DND-41 (cell line): ENCODE measurements around the gene NUDT3.

ENCODE experiments used
- ATAC-seq: fragments of 200-7000 bp; cut with Tn5 transposase; 3 replicates; pipeline ENCODE4 v1.9.1; 2021; ENCODE audit warnings: low read depth; ENCODE audit not compliant: insufficient read depth
- DNase-seq: peaks from one replicate; pipeline ENCODE4 v3.0.0-alpha.2; 2020
- H2AFZ ChIP-seq: 2 replicates; pipeline ENCODE4 v1.6.0; 2012; ENCODE audit warnings: low read depth, low read length
- H3K27ac ChIP-seq: 2 replicates; pipeline ENCODE4 v1.5.1; 2012; ENCODE audit warnings: low read length, inconsistent platforms
- H3K27me3 ChIP-seq: fragments of 200-600 bp; sonication (generic); 2 replicates; pipeline ENCODE4 v1.6.0; 2012; ENCODE audit warnings: low read length, mild to moderate bottlenecking, inconsistent platforms; ENCODE audit not compliant: insufficient read depth, poor library complexity
- H3K36me3 ChIP-seq: 2 replicates; pipeline ENCODE4 v1.5.1; 2012; ENCODE audit warnings: low read length, inconsistent platforms; ENCODE audit not compliant: insufficient read depth
- H3K4me1 ChIP-seq: 2 replicates; pipeline ENCODE4 v1.5.1; 2012; ENCODE audit warnings: mild to moderate bottlenecking, low read length; ENCODE audit not compliant: insufficient read depth
- H3K4me2 ChIP-seq: 2 replicates; pipeline ENCODE4 v1.6.0; 2012; ENCODE audit warnings: mild to moderate bottlenecking, moderate library complexity, low read length, inconsistent platforms; ENCODE audit not compliant: insufficient read depth
- H3K4me3 ChIP-seq, 2 experiments: fragments of 200-600 bp in 1 of 2; shearing (Covaris generic) in 1 of 2; 2 replicates each; pipeline ENCODE4 v1.5.1; 2012 to 2016; ENCODE audit warnings: inconsistent platforms in 2 of 2, low read length in 2 of 2, mild to moderate bottlenecking in 2 of 2, low read depth in 1 of 2, moderate library complexity in 1 of 2
- H3K79me2 ChIP-seq: 2 replicates; pipeline ENCODE4 v1.6.0; 2012; ENCODE audit warnings: low read length, inconsistent platforms; ENCODE audit not compliant: insufficient read depth
- H3K9ac ChIP-seq: 2 replicates; pipeline ENCODE4 v1.6.0; 2012; ENCODE audit warnings: low read depth, mild to moderate bottlenecking, inconsistent platforms, low read length, moderate library complexity
- H3K9me3 ChIP-seq: 2 replicates; pipeline ENCODE4 v1.5.1; 2012; ENCODE audit warnings: low read length, moderate library complexity, mild to moderate bottlenecking, inconsistent platforms; ENCODE audit not compliant: insufficient read depth, severe bottlenecking
- H4K20me1 ChIP-seq: 2 replicates; pipeline ENCODE4 v1.6.0; 2012; ENCODE audit warnings: low read length; ENCODE audit not compliant: insufficient read depth
- CTCF ChIP-seq: IDR thresholded peaks from 2 replicates; pipeline ENCODE4 v1.5.1; 2012; ENCODE audit warnings: borderline replicate concordance, low read length, moderate library complexity, mild to moderate bottlenecking; ENCODE audit not compliant: poor library complexity, severe bottlenecking; ENCODE audit errors: extremely low read depth
- EZH2 ChIP-seq: IDR thresholded peaks from 3 replicates; pipeline ENCODE4 v1.6.1; 2012; ENCODE audit warnings: borderline replicate concordance, low read depth, mild to moderate bottlenecking, moderate library complexity, low read length, inconsistent platforms; ENCODE audit not compliant: severe bottlenecking

NUDT3 gene

GRCh38 chr6:34340394-34340793 is 52.1 kb downstream of the NUDT3 start:
- DNase-seq (no peak), ATAC-seq (no peak)
- Histone ChIP-seq H3K27me3 (no peaks in the 10 kb centered on the region), H3K27ac (no peak overlapping the region), H3K9ac (no peak overlapping the region), H3K36me3 (peaks cover 24% of the 10 kb centered on the region), H3K4me1 (peaks cover 7% of the 10 kb centered on the region; the same call in 1 of the 2 replicates), H3K9me3 (no peaks in the 10 kb centered on the region), H3K79me2 (peaks cover 74% of the 10 kb centered on the region), H3K4me2 (no peak overlapping the region), H3K4me3 (no peak overlapping the region), H2AFZ (no peak overlapping the region), H4K20me1 (peaks cover 34% of the 10 kb centered on the region; the same call in 1 of the 2 replicates)
- no peak for TF ChIP-seq CTCF
- no peak for TF ChIP-seq EZH2

- peaks cover 26% of the 10 kb centered on the region for H3K36me3 ChIP-seq
- ATAC-seq (no peak), DNase-seq (no peak)
- no peaks in the 10 kb centered on the region for H3K9me3 ChIP-seq
- H3K27me3 ChIP-seq = no peaks in the 10 kb centered on the region
- no peak overlapping the region for H3K9ac ChIP-seq
- H3K79me2 ChIP-seq = peaks cover 72% of the 10 kb centered on the region
- peaks cover 7% of the 10 kb centered on the region; the same call in 1 of the 2 replicates for H3K4me1 ChIP-seq
- H3K4me3 ChIP-seq = no peak overlapping the region
- peaks cover 34% of the 10 kb centered on the region; the same call in 1 of the 2 replicates for H4K20me1 ChIP-seq
- H2AFZ ChIP-seq = no peak overlapping the region
- H3K27ac ChIP-seq = no peak overlapping the region
- no peak overlapping the region for H3K4me2 ChIP-seq
- TF ChIP-seq CTCF = no peak
- no peak for TF ChIP-seq EZH2
Observed at GRCh38 chr6:34339971-34340370, 52.5 kb downstream of the NUDT3 start.

GRCh38 chr6:34339432-34339831 is 53.0 kb downstream of the NUDT3 start:
- H3K36me3 ChIP-seq = peaks cover 31% of the 10 kb centered on the region
- peaks cover 34% of the 10 kb centered on the region; the same call in 1 of the 2 replicates for H4K20me1 ChIP-seq
- peaks cover 73% of the 10 kb centered on the region for H3K79me2 ChIP-seq
- no peak overlapping the region for H2AFZ ChIP-seq
- H3K27ac ChIP-seq = no peak overlapping the region
- no peak overlapping the region for H3K4me2 ChIP-seq
- H3K4me3 ChIP-seq = no peak overlapping the region
- TF ChIP-seq EZH2 = no peak
- ATAC-seq = no peak
- H3K9ac ChIP-seq = no peak overlapping the region
- H3K4me1 ChIP-seq = peaks cover 7% of the 10 kb centered on the region; the same call in 1 of the 2 replicates
- DNase-seq = no peak
- no peaks in the 10 kb centered on the region for H3K27me3 ChIP-seq
- H3K9me3 ChIP-seq = no peaks in the 10 kb centered on the region

- Histone ChIP-seq H3K79me2 (peaks cover 73% of the 10 kb centered on the region), H3K4me2 (no peak overlapping the region), H3K9me3 (no peaks in the 10 kb centered on the region), H2AFZ (no peak overlapping the region), H4K20me1 (peaks cover 37% of the 10 kb centered on the region), H3K36me3 (peaks cover 37% of the 10 kb centered on the region), H3K27me3 (no peaks in the 10 kb centered on the region), H3K4me3 (no peak overlapping the region), H3K27ac (no peak overlapping the region), H3K4me1 (peaks cover 7% of the 10 kb centered on the region; the same call in 1 of the 2 replicates), H3K9ac (no peak overlapping the region)
- DNase-seq = no peak
- ATAC-seq = no peak
- TF ChIP-seq CTCF = no peak
- no peak for TF ChIP-seq EZH2
Observed at GRCh38 chr6:34338811-34339210, 53.7 kb downstream of the NUDT3 start.
